Measurements from ENCODE around the gene COL16A1.

Gene COL16A1

DNA sequence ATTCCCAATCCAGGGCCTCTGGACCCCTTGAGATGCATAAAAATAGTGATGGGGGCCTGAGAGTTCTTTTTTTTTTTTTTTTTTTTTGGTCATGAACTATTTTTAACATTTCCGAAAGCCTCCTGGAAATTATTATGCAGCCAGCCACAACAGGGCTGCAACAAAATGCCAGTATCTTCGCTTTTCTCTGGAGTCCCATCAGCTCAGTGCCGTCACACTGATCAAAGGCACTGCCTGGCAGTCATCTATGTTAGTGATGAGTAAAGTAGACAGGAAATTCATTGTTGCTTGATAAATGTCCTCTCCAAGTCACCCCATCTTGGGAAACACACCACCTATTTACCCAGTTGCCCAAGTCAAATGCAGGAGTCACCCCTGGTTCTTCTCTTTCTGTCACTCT is 43.9 kb downstream of the COL16A1 start:
- no peak for DNase-seq (ENCODE audit: low spot score)
- in situ Hi-C loops (cut with MboI; ENCODE audit: low pct_unique_long_range_greater_than_20kb, low sequenced_read_pairs, unreplicated experiment): loop anchor here (10.0 to 25.0 kb wide), 5 partner anchors 55 to 752 kb away; partner anchors contain the start of gene TMEM39B
- TF ChIP-seq, protein P1, sequence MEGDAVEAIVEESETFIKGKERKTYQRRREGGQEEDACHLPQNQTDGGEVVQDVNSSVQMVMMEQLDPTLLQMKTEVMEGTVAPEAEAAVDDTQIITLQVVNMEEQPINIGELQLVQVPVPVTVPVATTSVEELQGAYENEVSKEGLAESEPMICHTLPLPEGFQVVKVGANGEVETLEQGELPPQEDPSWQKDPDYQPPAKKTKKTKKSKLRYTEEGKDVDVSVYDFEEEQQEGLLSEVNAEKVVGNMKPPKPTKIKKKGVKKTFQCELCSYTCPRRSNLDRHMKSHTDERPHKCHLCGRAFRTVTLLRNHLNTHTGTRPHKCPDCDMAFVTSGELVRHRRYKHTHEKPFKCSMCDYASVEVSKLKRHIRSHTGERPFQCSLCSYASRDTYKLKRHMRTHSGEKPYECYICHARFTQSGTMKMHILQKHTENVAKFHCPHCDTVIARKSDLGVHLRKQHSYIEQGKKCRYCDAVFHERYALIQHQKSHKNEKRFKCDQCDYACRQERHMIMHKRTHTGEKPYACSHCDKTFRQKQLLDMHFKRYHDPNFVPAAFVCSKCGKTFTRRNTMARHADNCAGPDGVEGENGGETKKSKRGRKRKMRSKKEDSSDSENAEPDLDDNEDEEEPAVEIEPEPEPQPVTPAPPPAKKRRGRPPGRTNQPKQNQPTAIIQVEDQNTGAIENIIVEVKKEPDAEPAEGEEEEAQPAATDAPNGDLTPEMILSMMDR (IDR thresholded peaks at IDR 0.05; ENCODE audit: extremely low read depth, insufficient read depth, missing control alignments): no peak

DNA sequence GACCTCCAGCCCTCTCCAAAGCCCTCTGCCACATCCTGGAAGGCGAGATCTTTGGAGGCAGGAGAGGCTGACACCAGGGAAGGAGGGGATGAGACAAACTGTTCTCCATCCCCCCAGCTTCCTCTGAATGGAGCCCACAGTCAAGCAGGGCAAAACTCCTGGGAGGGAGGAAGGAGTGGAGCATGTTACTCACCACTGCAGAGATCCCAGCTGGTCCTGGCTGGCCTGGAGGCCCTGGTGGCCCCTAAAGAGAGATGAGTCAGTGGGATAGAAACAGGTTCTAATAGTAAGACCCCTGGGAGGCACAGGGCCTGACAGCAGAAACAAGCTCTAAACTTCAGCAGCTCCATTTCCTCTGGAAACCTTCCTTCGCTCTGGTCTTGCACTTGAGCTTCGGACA is 45.1 kb downstream of the COL16A1 start:
- in situ Hi-C loops (cut with MboI; ENCODE audit: low pct_unique_long_range_greater_than_20kb, low sequenced_read_pairs, unreplicated experiment): loop anchor here (25.0 kb wide), 3 partner anchors 304 to 754 kb away; partner anchors contain the start of gene TMEM39B
- TF ChIP-seq, protein P1 (IDR thresholded peaks at IDR 0.05; ENCODE audit: extremely low read depth, insufficient read depth, missing control alignments): no peak
- no peak for DNase-seq (ENCODE audit: low spot score)

DNA sequence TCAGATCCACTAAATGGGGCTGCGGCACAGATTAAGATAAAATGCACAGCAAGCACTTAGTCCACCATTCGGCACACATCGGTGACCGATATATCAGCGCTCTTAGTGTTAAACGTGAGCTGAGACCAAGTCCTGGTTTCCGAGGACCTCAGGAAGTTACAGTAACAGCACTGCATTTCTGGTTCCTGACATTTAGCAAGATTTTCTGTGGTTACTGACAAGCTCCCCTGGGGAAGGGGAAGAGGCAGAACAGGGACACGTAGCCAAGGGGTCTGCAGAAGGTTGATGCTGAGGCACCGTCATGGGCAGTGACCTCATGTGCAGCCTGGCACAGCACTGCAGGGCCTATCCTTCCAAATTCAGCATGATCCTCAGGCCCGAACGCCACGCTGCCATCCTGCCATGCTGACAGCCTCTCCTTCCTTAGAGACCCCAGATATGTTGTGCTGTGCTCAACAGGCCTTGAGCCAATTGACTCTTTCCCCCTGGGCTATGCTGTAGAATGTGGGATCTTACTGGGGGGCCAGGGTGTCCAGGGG is 45.8 kb downstream of the COL16A1 start:
- DNase-seq (ENCODE audit: low spot score): no peak
- in situ Hi-C loops (cut with MboI; ENCODE audit: low pct_unique_long_range_greater_than_20kb, low sequenced_read_pairs, unreplicated experiment): loop anchor here (25.0 kb wide), 3 partner anchors 304 to 754 kb away; partner anchors contain the start of gene TMEM39B
- TF ChIP-seq, protein P1 (IDR thresholded peaks at IDR 0.05; ENCODE audit: extremely low read depth, insufficient read depth, missing control alignments): no peak

DNA sequence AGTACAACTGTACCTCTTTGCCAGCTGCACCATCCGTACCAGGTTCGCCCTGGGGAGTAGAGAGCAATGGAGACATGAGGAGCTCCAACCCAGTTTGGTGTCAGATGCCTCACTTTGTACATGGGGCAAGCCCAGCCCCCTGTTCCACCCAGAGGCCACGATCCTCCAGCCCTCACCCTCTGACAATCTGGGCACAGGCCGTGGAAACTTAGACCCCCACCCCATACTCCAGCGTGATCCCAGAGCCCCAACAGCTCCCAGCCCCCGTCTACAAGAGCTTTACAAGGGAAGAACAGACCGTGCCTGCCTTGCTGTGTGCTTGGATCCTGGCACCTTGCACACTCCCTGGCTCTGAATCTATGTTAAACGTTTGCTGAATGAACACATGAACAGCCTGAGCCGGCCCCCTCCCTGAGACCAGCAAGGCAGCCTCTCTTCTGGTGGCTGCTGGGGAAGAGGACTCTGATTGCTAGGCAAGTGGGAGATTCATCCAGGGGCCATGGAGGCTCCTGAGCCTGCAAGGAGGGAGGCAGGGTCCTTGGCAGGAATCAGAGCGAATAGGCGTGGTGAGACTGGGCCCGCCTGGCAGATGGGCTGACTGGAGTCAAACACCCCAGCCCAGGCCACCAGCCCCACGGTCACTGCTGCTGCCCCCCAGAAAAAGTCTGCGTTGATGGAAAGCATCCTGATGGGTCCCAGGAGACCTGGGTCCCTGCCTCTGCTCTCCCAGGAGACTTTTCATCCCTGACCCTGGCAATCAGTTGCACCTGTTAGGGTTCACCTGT is 46.6 kb downstream of the COL16A1 start:
- TF ChIP-seq, protein P1 (IDR thresholded peaks at IDR 0.05; ENCODE audit: extremely low read depth, insufficient read depth, missing control alignments): no peak
- no peak for DNase-seq (ENCODE audit: low spot score)
- in situ Hi-C loops (cut with MboI; ENCODE audit: low pct_unique_long_range_greater_than_20kb, low sequenced_read_pairs, unreplicated experiment): loop anchor here (25.0 kb wide), 3 partner anchors 305 to 755 kb away; partner anchors contain the start of gene TMEM39B

DNA sequence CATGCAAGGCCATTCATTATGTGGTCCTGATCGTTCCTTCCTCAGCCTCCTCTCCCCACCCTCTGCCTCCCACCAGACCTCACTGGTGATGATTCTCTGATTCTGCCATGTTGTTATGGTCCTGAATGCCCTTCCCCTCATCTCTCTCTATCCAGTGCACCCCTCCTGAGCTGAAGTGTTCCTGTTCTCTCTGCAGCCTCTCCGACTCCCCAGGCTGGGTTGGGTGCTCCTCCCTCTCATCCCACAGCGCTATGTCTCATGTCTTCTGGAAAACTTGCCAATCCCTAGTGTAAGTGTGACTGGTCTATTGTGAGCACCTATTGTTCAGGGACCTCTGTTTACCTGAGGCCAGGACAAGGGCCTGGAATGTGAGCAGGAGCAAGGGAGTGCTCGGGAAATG is 48.1 kb downstream of the COL16A1 start:
- TF ChIP-seq, protein P1 (IDR thresholded peaks at IDR 0.05; ENCODE audit: extremely low read depth, insufficient read depth, missing control alignments): no peak
- in situ Hi-C loops (cut with MboI; ENCODE audit: low pct_unique_long_range_greater_than_20kb, low sequenced_read_pairs, unreplicated experiment): loop anchor here (25.0 kb wide), 3 partner anchors 307 to 757 kb away; partner anchors contain the start of gene TMEM39B
- no peak for DNase-seq (ENCODE audit: low spot score)

DNA sequence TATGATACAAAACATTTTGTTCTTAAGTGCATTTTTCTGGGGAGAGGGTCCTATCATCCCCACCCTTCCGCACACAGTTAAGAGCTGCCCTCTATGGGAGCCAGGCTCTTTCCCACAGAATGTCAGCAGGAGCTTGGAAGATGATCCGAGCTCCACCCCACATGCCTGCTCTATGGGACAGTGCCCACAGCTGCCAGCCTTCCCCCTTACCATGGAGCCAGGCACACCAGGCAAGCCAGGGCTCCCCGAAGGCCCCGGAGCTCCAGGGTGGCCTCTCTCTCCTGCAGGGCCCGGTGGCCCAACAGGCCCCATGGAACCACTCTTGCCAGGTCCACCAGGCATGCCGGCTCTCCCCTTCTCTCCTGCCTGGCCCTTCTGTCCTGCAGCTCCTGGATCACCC is 48.7 kb downstream of the COL16A1 start:
- in situ Hi-C loops (cut with MboI; ENCODE audit: low pct_unique_long_range_greater_than_20kb, low sequenced_read_pairs, unreplicated experiment): loop anchor here (25.0 kb wide), 3 partner anchors 307 to 757 kb away; partner anchors contain the start of gene TMEM39B
- DNase-seq (ENCODE audit: low spot score): no peak
- TF ChIP-seq, protein P1 (IDR thresholded peaks at IDR 0.05; ENCODE audit: extremely low read depth, insufficient read depth, missing control alignments): no peak

Data from GM13977 (cell line).